ENCODE measurements around the gene RCAN3. TPM values are rescaled to one million over a fixed set of nuclear protein-coding genes. Genes with fewer than 3 reads are reported as not detected.

Gene RCAN3
- total RNA-seq, 1 experiment from 2014 or later, result 10.2 TPM

GRCh38 chr1:24474193-24474592 is 28.4 kb upstream of the RCAN3 start:
- CTCF ChIA-PET, result no interaction called here
- H3K4me1 Mint-ChIP-seq (ENCODE audit: low read depth, unreplicated experiment), result no peaks in the 10 kb centered on the region
- no peaks in the 10 kb centered on the region for H3K36me3 Mint-ChIP-seq (ENCODE audit: insufficient read depth, unreplicated experiment)
- H3K27ac Mint-ChIP-seq (ENCODE audit: unreplicated experiment), result no peak overlapping the region
- Histone ChIP-seq H3K9me3 (no peaks in the 10 kb centered on the region), H3K36me3 (ENCODE audit: control insufficient read depth, insufficient read depth, low read length) (no peaks in the 10 kb centered on the region), H3K4me1 (peaks cover 15% of the 10 kb centered on the region), H3K27me3 (replicated peaks; ENCODE audit: control insufficient read depth, insufficient read depth, low read length) (no peaks in the 10 kb centered on the region), H3K4me3 (ENCODE audit: low read depth, low read length) (no peak overlapping the region)
- H3K27me3 Mint-ChIP-seq (ENCODE audit: insufficient read depth, unreplicated experiment), result no peaks in the 10 kb centered on the region
- POLR2A ChIA-PET, result no interaction called here
- H3K9me3 Mint-ChIP-seq (ENCODE audit: unreplicated experiment), result no peaks in the 10 kb centered on the region
- no peak for DNase-seq
- intact Hi-C loops (cut with micrococcal nuclease; ENCODE audit: unreplicated experiment), result no loop called here
- TF ChIP-seq CTCF (IDR thresholded peaks at IDR 0.05; ENCODE audit: insufficient read depth in 1 of 2, low read depth in 1 of 2, low read length in 1 of 2, severe bottlenecking in 1 of 2, unreplicated experiment in 1 of 2), result no peak
- no peak overlapping the region for H3K4me3 Mint-ChIP-seq (ENCODE audit: unreplicated experiment)
- no TSS peak for BruUV-seq (replicated peaks)

- BruUV-seq (replicated peaks), result no TSS peak
- no peak overlapping the region for H3K4me3 Mint-ChIP-seq (ENCODE audit: unreplicated experiment)
- no peaks in the 10 kb centered on the region for H3K36me3 Mint-ChIP-seq (ENCODE audit: insufficient read depth, unreplicated experiment)
- no peak overlapping the region for H3K27ac Mint-ChIP-seq (ENCODE audit: unreplicated experiment)
- no peaks in the 10 kb centered on the region for H3K9me3 Mint-ChIP-seq (ENCODE audit: unreplicated experiment)
- no peaks in the 10 kb centered on the region for H3K4me1 Mint-ChIP-seq (ENCODE audit: low read depth, unreplicated experiment)
- ChIA-PET CTCF (no interaction called here), POLR2A (no interaction called here)
- no peaks in the 10 kb centered on the region for H3K9me3 ChIP-seq
- DNase-seq, result no peak
- no peak for TF ChIP-seq CTCF (IDR thresholded peaks at IDR 0.05; ENCODE audit: insufficient read depth in 1 of 2, low read depth in 1 of 2, low read length in 1 of 2, severe bottlenecking in 1 of 2, unreplicated experiment in 1 of 2)
- H3K36me3 ChIP-seq (ENCODE audit: control insufficient read depth, insufficient read depth, low read length), result no peaks in the 10 kb centered on the region
- no peak overlapping the region for H3K4me3 ChIP-seq (ENCODE audit: low read depth, low read length)
- no peaks in the 10 kb centered on the region for H3K27me3 ChIP-seq (replicated peaks; ENCODE audit: control insufficient read depth, insufficient read depth, low read length)
- no peaks in the 10 kb centered on the region for H3K27me3 Mint-ChIP-seq (ENCODE audit: insufficient read depth, unreplicated experiment)
- intact Hi-C loops (cut with micrococcal nuclease; ENCODE audit: unreplicated experiment), result no loop called here
- H3K4me1 ChIP-seq, result peaks cover 15% of the 10 kb centered on the region
Measured at GRCh38 chr1:24475700-24476099, 26.9 kb upstream of the RCAN3 start.

- intact Hi-C loops (cut with micrococcal nuclease; ENCODE audit: unreplicated experiment), result no loop called here
- no TSS peak for BruUV-seq (replicated peaks)
- H3K4me3 Mint-ChIP-seq (ENCODE audit: unreplicated experiment), result no peak overlapping the region
- POLR2A ChIA-PET, result interaction anchor here (1.0 kb wide), 1 partner anchor 26 kb away, joined by 3 read pairs; the partner anchor contains the start of gene RCAN3
- no peak for DNase-seq
- no peak overlapping the region for H3K4me3 ChIP-seq (ENCODE audit: low read depth, low read length)
- H3K9me3 Mint-ChIP-seq (ENCODE audit: unreplicated experiment), result no peaks in the 10 kb centered on the region
- no peak overlapping the region for H3K27ac Mint-ChIP-seq (ENCODE audit: unreplicated experiment)
- H3K4me1 ChIP-seq, result peaks cover 15% of the 10 kb centered on the region
- H3K9me3 ChIP-seq, result no peaks in the 10 kb centered on the region
- no peaks in the 10 kb centered on the region for H3K27me3 Mint-ChIP-seq (ENCODE audit: insufficient read depth, unreplicated experiment)
- no peak for TF ChIP-seq CTCF (IDR thresholded peaks at IDR 0.05; ENCODE audit: insufficient read depth in 1 of 2, low read depth in 1 of 2, low read length in 1 of 2, severe bottlenecking in 1 of 2, unreplicated experiment in 1 of 2)
- CTCF ChIA-PET, result interaction anchor here (1.2 kb wide), 1 partner anchor 61 kb away, joined by 6 read pairs; the partner anchor contains the start of gene NIPAL3
- no peaks in the 10 kb centered on the region for H3K4me1 Mint-ChIP-seq (ENCODE audit: low read depth, unreplicated experiment)
- H3K36me3 ChIP-seq (ENCODE audit: control insufficient read depth, insufficient read depth, low read length), result no peaks in the 10 kb centered on the region
- H3K36me3 Mint-ChIP-seq (ENCODE audit: insufficient read depth, unreplicated experiment), result no peaks in the 10 kb centered on the region
- H3K27me3 ChIP-seq (replicated peaks; ENCODE audit: control insufficient read depth, insufficient read depth, low read length), result no peaks in the 10 kb centered on the region
Measured at GRCh38 chr1:24476571-24476970, 26.1 kb upstream of the RCAN3 start.

Data from Caco-2 (cell line).